GM12872 (cell line): ENCODE results near the gene CCL14.

Source experiments
- TF ChIP-seq, protein P1 (sequence below): IDR thresholded peaks from 3 replicates; pipeline ENCODE4 v1.5.1; 2011; ENCODE audit warnings: low read depth, mild to moderate bottlenecking, low read length, moderate library complexity; ENCODE audit not compliant: insufficient read depth

The CCL14 gene

DNA sequence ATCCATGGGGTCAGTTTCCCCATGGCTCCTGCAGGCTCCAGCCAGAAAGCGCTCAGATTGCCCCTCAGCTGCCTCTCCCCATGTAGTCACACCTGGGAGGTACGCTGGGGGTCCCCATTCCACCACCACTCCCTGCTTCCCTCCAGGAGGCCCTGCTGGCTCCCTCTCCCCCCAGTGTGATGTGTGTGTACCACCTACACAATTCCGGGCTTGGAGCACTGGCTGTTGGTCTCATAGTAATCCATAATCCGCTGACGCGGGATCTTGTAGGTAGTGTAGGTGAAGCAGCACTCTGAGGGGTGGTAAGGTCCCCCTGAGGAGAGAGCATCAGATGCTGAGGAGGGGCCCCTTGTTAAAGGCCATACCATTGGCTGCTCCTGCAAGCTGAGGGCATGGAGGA is 2.4 kb downstream of the CCL14 start:
- TF ChIP-seq, protein P1, sequence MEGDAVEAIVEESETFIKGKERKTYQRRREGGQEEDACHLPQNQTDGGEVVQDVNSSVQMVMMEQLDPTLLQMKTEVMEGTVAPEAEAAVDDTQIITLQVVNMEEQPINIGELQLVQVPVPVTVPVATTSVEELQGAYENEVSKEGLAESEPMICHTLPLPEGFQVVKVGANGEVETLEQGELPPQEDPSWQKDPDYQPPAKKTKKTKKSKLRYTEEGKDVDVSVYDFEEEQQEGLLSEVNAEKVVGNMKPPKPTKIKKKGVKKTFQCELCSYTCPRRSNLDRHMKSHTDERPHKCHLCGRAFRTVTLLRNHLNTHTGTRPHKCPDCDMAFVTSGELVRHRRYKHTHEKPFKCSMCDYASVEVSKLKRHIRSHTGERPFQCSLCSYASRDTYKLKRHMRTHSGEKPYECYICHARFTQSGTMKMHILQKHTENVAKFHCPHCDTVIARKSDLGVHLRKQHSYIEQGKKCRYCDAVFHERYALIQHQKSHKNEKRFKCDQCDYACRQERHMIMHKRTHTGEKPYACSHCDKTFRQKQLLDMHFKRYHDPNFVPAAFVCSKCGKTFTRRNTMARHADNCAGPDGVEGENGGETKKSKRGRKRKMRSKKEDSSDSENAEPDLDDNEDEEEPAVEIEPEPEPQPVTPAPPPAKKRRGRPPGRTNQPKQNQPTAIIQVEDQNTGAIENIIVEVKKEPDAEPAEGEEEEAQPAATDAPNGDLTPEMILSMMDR, result no peak

DNA sequence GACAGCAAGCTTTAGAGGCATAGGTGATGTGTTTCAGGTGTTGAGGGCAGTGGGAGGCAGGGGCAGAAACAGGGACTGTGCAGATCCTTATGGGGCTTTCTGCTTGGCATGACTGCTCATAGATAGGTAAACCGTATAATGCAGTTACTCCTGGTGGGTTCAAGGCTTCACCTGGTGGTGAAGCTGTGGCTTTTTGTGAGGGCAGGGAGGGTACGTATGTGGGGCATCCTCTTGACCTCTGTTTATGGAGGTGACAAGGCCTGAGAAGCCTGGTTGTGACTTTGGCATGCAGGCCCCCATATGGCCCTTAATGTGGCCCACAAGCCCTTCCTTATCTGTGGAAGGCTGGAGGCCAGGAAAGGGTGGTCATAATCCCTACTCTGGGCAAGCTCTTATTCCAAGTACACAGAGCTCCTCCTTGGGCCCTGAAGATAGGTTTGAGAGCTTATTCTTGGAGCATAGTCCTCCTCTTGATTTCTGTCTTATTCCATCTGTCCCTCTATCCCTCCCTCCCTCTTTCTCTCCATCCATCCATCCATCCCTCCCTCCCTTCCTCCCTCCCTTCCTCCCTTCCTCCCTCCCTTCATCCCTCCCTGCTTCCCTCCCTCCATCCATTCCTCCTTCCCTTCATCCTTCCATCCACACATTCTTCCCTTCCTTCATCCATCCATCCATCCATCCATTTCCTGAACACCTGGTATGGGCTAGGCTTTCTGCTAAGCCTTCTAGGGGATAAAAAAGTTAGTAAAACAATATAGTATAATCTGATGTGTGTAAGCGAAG is 3.9 kb downstream of the CCL14 start:
- TF ChIP-seq, protein P1, result no peak

DNA sequence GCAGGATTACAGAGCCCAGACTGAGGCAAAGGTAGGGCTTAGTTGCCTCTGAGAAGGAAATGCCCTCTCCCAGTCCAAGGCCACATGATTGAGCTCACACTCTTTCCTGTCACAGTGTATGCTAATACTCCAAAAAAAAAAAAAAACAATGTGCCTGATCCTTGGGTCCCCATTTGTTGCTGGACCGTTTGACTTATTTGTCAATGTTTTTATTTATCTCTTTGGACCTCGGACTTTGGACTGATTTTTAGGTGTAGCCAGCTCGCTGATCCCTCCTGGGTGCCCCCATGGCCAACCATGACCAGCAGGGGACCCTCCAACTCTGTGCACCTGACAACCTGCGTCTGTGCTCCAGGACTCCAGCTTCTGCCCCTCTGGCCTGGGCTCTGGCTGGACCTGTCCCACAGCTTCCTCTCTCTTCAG is 4.6 kb downstream of the CCL14 start:
- TF ChIP-seq, protein P1, result peak; percentile 50

DNA sequence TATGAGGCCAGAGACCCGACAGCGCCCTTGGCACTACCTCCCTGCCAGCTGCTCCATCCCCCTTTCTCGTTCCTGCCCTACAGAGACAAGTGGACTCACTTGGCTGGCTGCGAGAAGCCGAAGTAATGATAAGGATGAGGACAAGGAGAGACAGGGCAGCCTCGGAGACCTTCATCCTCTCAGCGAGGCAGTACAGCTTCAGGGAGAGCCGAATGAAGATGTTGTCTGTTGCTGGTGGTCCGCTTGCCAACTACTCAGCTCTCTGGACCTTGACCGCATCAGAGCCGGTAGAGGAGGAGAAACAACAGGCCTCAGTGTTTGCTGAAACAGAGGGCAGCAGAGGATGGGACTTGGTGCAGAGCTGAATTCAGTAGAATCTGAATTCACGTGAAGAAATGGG is 5.3 kb downstream of the CCL14 start, which contains the start of gene CCL16:
CCL16 (minus strand) TSS at position 252 of the 400 bp plus-strand sequence; CDS start at position 175, 77 bp downstream.
- TF ChIP-seq, protein P1, result no peak

DNA sequence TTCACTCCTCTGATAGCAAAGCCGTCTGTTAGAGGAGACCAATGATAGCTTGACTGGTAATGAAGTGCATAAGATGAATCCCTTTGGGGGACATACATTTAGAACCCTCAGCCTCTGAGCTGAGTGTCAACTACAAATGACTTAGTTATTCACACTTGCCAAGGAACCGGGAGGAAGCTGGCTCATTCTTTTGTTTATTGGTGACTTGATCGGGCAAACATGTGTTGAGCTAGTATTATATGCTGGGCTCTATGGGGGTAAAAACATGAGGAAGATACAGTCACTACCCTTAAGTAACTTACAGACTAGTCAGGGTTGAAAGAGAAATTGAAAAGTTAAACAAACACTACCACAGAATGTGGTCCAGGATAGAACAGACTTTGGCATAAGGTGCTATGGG is 8.2 kb downstream of the CCL14 start:
- TF ChIP-seq, protein P1, result no peak

DNA sequence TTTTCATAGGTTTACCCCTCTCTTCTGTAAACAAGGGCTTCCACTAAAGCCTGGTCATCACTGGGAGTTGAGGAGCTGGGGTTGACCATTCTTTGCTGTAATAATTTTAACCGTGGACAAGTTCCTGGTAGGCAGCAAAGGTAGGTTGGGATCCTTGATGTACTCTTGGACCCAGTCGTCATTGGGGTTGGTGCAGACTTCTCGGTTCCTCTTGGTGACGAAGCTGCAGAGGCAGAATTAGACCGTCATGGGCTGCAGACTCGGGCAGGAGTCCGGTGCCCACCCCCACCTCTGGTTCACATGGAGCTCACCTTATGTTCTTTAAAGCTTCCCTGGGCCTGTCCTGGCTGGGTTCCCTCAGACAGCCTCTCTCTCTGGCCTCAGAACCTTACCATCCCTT is 9.0 kb downstream of the CCL14 start:
- TF ChIP-seq, protein P1, result no peak

DNA sequence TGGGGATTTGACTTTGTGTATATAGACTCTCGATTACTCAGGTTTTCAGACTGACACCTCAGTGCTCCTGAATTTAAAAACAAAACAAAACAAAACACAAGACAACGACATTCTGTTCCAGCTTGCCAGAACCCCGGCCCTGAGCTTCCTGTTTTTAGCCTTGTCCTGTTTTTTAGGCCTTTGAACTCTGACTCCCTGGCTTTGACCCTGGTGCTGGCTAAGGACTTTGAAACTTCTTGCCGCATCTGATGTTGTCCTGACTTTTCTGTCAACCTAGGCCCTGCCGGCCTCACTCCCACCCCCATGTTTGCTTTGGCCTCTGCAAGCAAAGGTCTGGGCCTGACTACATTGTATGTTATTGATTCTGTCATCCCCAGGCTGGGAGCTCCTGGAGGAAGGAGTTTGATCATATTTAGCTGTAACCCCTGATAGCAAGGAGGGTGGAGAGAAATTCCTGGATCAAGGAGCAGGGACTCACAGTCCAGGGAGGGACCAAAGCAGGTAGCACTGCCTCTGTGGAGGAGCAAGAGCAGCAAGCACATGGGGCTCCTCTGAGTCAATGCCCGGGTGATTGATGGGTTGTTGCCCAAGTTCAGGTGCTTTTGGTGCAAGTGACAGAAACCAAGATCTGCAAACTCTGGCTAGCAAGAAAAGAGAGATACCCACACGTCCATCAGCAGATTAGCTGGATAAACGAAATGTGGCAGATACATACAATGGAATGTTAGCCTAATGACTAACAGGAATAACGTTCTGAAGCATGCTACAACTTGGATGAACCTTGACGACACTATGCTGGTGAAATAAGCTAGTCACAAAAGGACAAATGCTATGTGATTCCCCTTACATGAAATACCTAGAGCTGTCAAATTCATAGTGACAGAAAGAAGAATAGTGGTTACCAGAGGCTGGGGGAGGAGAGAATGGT is 12.9 kb downstream of the CCL14 start:
- TF ChIP-seq, protein P1, result no peak
